Heart right ventricle (tissue), 16 donors: ENCODE data around the gene CHRM2. TPM values are rescaled to one million over a fixed set of nuclear protein-coding genes. Genes with fewer than 3 reads are reported as not detected.

Source experiments
- ATAC-seq, 8 donors: fragments of 200-7000 bp; cut with Tn5 transposase; one replicate each; pipeline ENCODE4 v1.9.1; 2020; ENCODE audit warnings: mild to moderate bottlenecking in 8 of 8, moderate library complexity in 8 of 8, moderate number of reproducible peaks in 1 of 8
- DNase-seq, 2 donors: peaks; one replicate each; pipeline ENCODE4 v3.0.0-alpha.2; 2020
- H3K27ac ChIP-seq, 10 donors: fragments of 200-600 bp; sonication (generic) in 2 of 10; one replicate each; pipeline versions ENCODE4 v1.5.0 to v1.8.0; 2020 to 2022; ENCODE audit warnings: mild to moderate bottlenecking in 3 of 10
- H3K27me3 ChIP-seq, 7 donors: fragments of 200-600 bp; one replicate each; pipeline ENCODE4 v1.8.0; 2021 to 2022; ENCODE audit warnings: mild to moderate bottlenecking in 2 of 7
- H3K36me3 ChIP-seq, 9 donors: fragments of 200-600 bp; sonication (generic) in 1 of 9; one replicate each; pipeline versions ENCODE4 v1.5.0 to v1.8.0; 2020 to 2022; ENCODE audit warnings: mild to moderate bottlenecking in 2 of 9
- H3K4me1 ChIP-seq, 9 donors: fragments of 200-600 bp; sonication (generic) in 1 of 9; one replicate each; pipeline versions ENCODE4 v1.5.0 to v1.8.0; 2020 to 2022; ENCODE audit warnings: mild to moderate bottlenecking in 4 of 9
- H3K4me3 ChIP-seq, 10 donors: fragments of 200-600 bp; sonication (generic) in 2 of 10; one replicate each; pipeline versions ENCODE4 v1.5.0 to v1.8.0; 2020 to 2022; ENCODE audit warnings: mild to moderate bottlenecking in 7 of 10, moderate library complexity in 2 of 10
- H3K9me3 ChIP-seq, 11 donors: fragments of 200-600 bp in 10 of 11; sonication (generic) in 2 of 11; one replicate each; pipeline versions ENCODE4 v1.5.0 to v1.8.0; 2013 to 2022; ENCODE audit warnings: mild to moderate bottlenecking in 2 of 11, control low read depth in 1 of 11, moderate library complexity in 1 of 11
- CTCF ChIP-seq, 9 donors: fragments of 200-600 bp; sonication (generic) in 2 of 9; IDR thresholded peaks; one replicate each; pipeline versions ENCODE4 v1.5.0 to v1.8.0; 2021 to 2022; ENCODE audit warnings: antibody characterized with exemption in 9 of 9, mild to moderate bottlenecking in 5 of 9, moderate library complexity in 1 of 9
- WGBS, 2 donors: extraction: QIAGEN DNeasy Blood & Tissue Kit; methylation state at CpG; one replicate each; pipeline ENCODE4 v1.1.7; 2013; ENCODE audit warnings: inconsistent platforms in 1 of 2; 5-methylcytosine and 5-hydroxymethylcytosine counted together
- intact Hi-C, 10 donors: fragments of 100-400 bp; cut with DNase I; formaldehyde crosslinking; loops; one replicate each; pipeline versions ENCODE4 v1.11.1 to v1.14.2; 2022
- polyA plus RNA-seq, 2 donors: library from polyadenylated mRNA; stranded (reverse); fragments of 200-250 nt; gene quantifications; one replicate each; pipeline ENCODE4 v1.2.3, GENCODE V29; 2013
- total RNA-seq, 10 donors: library from RNA; stranded (reverse); fragmentation: NEBNext Ultra II Directional in 3 of 10; extraction: Animal tissue kit (Norgen Biotek cat#: 25700) in 3 of 10; gene quantifications; one replicate each; pipeline versions ENCODE4 v1.2.1 to v1.2.4, GENCODE V29; 2021 to 2023
- donor health status: Arrhythmogenic right ventricular cardiomyopathy.
- donor health status: ischemic (EF 13 %, LVEDD 7.1; RV severe dilation, severe dysfunction).
- donor health status: healthy with polysubstance abuse.
- donor health status: DM: no; HTN: yes; CAD: no.
- donor health status: DM: no; HTN: no; CAD: no.
- donor health status: ischemic (EF 25% LVEDD 6.9; RV normal size, moderate dysfunction).
- donor health status: ischemic (EF 25% LVEDD 5.7; RV mildly dilated, moderate dysfunction).
- donor health status: healthy.
- donor health status: DM: yes; HTN: yes; CAD: no.
- donor health status: Ischemic cardiomyopathy.
- donor health status: ischemic (EF 35%, LVEDD 5.7; RV mildly dilated, moderate dysfunction).
- donor health status: nonischemic (EF 11% LVEDD 7.7; RV severe dilation, severe dysfunction).
- donor health status: DM: yes; HTN: yes; CAD: no.
- donor health status: PGD.
- donor health status: ischemic (EF 29% LVEDD 5.4; RV normal size, mild dysfunction).
- donor health status: nonischemic (EF 23%, LVEDD 6.1; RV moderate dilation, normal function).

Gene CHRM2
- total and polyA plus RNA-seq, 12 donors = 11.7 to 108 (median 69.7) TPM

- 44 to 51% methylated on average over 1 of the region's 1 CpG for WGBS, 2 donors
- intact Hi-C loops = loop anchor here in 4 of 10 donors (5.0 to 10.0 kb wide), 2 partner anchors 203 to 206 kb away; no protein-coding TSS in a partner anchor
These were observed 10.4 kb downstream of the CHRM2 start for GRCh38 chr7:136878878-136879277.

DNA sequence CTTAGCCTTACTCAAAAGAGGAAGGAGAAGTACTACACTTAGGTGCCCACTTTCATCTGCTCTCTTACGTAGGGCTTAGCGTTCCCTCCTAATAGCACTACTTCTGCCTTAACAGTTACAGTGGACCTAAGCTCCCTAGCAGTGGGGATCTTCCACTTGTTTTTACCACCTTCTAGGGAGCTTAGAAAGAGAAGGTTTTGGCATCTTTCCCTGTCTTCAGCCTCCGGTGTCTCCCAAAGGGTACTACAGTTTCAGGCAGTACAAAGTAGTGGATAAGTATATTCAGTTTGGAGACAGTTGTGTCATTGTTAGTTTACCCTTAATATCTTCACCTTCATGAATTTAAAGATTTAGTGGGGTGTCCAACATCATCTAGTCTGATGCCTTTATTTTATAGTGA lies 14.6 kb downstream of the CHRM2 start:
- no peaks in the 10 kb centered on the region for H3K36me3 ChIP-seq
- DNase-seq (no peak), ATAC-seq (peak in 2 of 8 donors; percentile 18 to 33)
- WGBS, 2 donors = 61 to 63% methylated on average over 3 of the region's 3 CpGs
- TF ChIP-seq CTCF (IDR thresholded peaks at IDR 0.05) = no peak
- no peaks in the 10 kb centered on the region for H3K9me3 ChIP-seq
- H3K27me3 ChIP-seq = no peaks in the 10 kb centered on the region
- H3K4me3 ChIP-seq = no peak overlapping the region
- H3K27ac ChIP-seq = peak overlapping the region in 6 of 10 donors; percentile 32 to 83 (median 64)
- H3K4me1 ChIP-seq = peaks cover 0 to 41% (median 3%) of the 10 kb centered on the region in 9 donors
- intact Hi-C loops = loop anchor here in 2 of 10 donors (5.0 to 10.0 kb wide), 3 partner anchors 62 to 262 kb away; no protein-coding TSS in a partner anchor

More at GRCh38 chr7:136878878-136879277, 10.4 kb downstream of the CHRM2 start:
- no peak for DNase-seq
- H3K4me1 ChIP-seq = peaks cover 0 to 38% (median 3%) of the 10 kb centered on the region in 9 donors
- no peak for ATAC-seq
- no peaks in the 10 kb centered on the region for H3K9me3 ChIP-seq
- TF ChIP-seq CTCF (IDR thresholded peaks at IDR 0.05) = no peak
- H3K4me3 ChIP-seq = no peak overlapping the region
- H3K27me3 ChIP-seq = no peaks in the 10 kb centered on the region
- peak overlapping the region in 4 of 10 donors; percentile 44 to 66 (median 64) for H3K27ac ChIP-seq
- H3K36me3 ChIP-seq = no peaks in the 10 kb centered on the region

GRCh38 chr7:136884492-136884891 lies 16.0 kb downstream of the CHRM2 start:
- TF ChIP-seq CTCF (IDR thresholded peaks at IDR 0.05) = no peak
- Histone ChIP-seq H3K9me3 (no peaks in the 10 kb centered on the region), H3K4me1 (peaks cover 0 to 31% (median 0%) of the 10 kb centered on the region in 9 donors), H3K36me3 (no peaks in the 10 kb centered on the region), H3K4me3 (no peak overlapping the region), H3K27me3 (no peaks in the 10 kb centered on the region), H3K27ac (peak overlapping the region in 8 of 10 donors; percentile 39 to 83 (median 63))
- WGBS, 2 donors = 6 to 16% methylated on average over 1 of the region's 1 CpG
- DNase-seq (no peak), ATAC-seq (peak in 6 of 8 donors; percentile 64 to 98 (median 86))
- intact Hi-C loops = loop anchor here in 2 of 10 donors (5.0 to 10.0 kb wide), 3 partner anchors 60 to 260 kb away; no protein-coding TSS in a partner anchor

DNA sequence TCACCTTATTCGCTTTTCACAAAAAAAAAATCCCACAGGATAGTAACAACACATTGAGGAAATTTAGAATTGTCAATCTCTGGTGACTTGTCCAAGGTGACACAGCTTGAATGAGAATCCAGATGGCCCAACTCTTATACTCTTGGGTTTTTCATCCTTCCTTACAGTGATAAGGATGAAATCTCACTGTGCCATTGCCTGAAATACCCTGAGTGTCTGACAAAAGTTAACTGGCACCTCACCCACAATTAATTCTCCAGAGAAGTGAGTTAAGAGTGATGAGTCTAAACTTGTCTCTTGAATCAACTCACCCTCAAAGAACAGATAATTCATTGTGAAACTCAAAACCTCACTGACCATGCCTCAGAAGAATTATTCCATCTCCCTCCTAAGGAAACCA lies 18.9 kb downstream of the CHRM2 start:
- 80 to 92% methylated on average over 1 of the region's 1 CpG for WGBS, 2 donors
- TF ChIP-seq CTCF (IDR thresholded peaks at IDR 0.05) = no peak
- H3K27ac ChIP-seq = peak overlapping the region in 1 of 10 donors; percentile 48
- no peak for DNase-seq
- intact Hi-C loops = loop anchor here in 2 of 10 donors (10.0 kb wide), 2 partner anchors 57 to 257 kb away; no protein-coding TSS in a partner anchor
- no peaks in the 10 kb centered on the region for H3K27me3 ChIP-seq
- peaks cover 0 to 50% (median 4%) of the 10 kb centered on the region in 9 donors for H3K4me1 ChIP-seq
- no peaks in the 10 kb centered on the region for H3K9me3 ChIP-seq
- H3K4me3 ChIP-seq = no peak overlapping the region
- peak in 1 of 8 donors; percentile 30 for ATAC-seq
- H3K36me3 ChIP-seq = peaks cover 0 to under 1% (median 0%) of the 10 kb centered on the region in 9 donors
